ENCODE results near the gene DAND5. TPM values are rescaled to one million over a fixed set of nuclear protein-coding genes. Genes with fewer than 3 reads are reported as not detected.

The DAND5 gene
- total and polyA plus RNA-seq, 2 of the 13 experiments (the other 11 are each of a cell fraction or from before 2014, with no cell fraction given), result 0.04 TPM; not detected in 1

DNA sequence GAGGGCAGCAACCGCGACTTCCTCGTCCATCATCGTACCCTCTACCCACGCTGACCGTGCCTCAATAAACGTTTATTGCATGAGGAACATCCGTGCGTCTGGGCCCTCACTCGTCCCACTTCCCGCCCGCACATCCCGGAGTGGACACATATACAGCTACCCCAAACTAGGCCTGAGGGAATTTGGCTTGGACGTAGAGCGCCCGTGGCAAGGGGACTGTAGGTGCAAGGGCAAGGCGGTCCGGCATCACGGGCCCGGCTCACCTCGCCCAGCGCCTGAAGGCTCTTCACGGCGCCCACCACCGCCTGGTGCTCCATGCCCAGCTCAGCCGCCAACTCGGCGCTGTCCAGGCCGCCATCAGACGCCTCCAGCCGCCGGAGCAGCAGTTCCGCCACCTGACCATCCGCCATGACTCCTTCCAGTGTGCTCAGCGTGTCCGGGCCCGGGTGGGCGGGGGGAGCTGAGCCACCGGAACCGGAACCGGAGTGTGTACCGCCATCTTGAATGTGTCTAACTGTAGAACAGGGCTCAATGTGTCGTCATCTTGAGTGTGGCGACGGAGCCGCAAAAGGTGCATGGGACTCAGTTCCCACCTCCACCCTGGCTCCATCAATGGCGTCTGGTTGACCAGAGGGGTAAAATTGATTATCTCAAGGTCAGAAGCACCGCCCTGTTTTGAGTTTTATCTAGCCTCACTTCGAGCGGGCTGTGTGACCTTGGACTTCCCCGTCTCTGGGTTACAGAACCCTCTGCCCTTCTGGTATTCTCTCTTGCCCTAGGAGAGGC is 35.9 kb upstream of the DAND5 start, which contains the start of gene FARSA (continued):
- TF ChIP-seq, protein P1, sequence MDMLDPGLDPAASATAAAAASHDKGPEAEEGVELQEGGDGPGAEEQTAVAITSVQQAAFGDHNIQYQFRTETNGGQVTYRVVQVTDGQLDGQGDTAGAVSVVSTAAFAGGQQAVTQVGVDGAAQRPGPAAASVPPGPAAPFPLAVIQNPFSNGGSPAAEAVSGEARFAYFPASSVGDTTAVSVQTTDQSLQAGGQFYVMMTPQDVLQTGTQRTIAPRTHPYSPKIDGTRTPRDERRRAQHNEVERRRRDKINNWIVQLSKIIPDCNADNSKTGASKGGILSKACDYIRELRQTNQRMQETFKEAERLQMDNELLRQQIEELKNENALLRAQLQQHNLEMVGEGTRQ (IDR thresholded peaks at IDR 0.05; ENCODE audit: low read depth, low read length), result no peak
- TF ChIP-seq, protein P1 (CRISPR knock-in tag; IDR thresholded peaks at IDR 0.05; ENCODE audit: borderline replicate concordance), result peak; percentile 46; the same call in 1 of the 2 replicates
- TF ChIP-seq ESRRA (CRISPR knock-in tag; IDR thresholded peaks at IDR 0.05; ENCODE audit: low read depth), result peak; percentile 66
- peak; percentile 93 for TF ChIP-seq KAT7 (CRISPR knock-in tag; IDR thresholded peaks at IDR 0.05; ENCODE audit: borderline replicate concordance)
- TF ChIP-seq, protein P2, sequence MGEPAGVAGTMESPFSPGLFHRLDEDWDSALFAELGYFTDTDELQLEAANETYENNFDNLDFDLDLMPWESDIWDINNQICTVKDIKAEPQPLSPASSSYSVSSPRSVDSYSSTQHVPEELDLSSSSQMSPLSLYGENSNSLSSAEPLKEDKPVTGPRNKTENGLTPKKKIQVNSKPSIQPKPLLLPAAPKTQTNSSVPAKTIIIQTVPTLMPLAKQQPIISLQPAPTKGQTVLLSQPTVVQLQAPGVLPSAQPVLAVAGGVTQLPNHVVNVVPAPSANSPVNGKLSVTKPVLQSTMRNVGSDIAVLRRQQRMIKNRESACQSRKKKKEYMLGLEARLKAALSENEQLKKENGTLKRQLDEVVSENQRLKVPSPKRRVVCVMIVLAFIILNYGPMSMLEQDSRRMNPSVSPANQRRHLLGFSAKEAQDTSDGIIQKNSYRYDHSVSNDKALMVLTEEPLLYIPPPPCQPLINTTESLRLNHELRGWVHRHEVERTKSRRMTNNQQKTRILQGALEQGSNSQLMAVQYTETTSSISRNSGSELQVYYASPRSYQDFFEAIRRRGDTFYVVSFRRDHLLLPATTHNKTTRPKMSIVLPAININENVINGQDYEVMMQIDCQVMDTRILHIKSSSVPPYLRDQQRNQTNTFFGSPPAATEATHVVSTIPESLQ (CRISPR knock-in tag; conservative IDR thresholded peaks at IDR 0.05), result no peak
- TF ChIP-seq, protein P3, sequence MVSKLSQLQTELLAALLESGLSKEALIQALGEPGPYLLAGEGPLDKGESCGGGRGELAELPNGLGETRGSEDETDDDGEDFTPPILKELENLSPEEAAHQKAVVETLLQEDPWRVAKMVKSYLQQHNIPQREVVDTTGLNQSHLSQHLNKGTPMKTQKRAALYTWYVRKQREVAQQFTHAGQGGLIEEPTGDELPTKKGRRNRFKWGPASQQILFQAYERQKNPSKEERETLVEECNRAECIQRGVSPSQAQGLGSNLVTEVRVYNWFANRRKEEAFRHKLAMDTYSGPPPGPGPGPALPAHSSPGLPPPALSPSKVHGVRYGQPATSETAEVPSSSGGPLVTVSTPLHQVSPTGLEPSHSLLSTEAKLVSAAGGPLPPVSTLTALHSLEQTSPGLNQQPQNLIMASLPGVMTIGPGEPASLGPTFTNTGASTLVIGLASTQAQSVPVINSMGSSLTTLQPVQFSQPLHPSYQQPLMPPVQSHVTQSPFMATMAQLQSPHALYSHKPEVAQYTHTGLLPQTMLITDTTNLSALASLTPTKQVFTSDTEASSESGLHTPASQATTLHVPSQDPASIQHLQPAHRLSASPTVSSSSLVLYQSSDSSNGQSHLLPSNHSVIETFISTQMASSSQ (IDR thresholded peaks at IDR 0.05; ENCODE audit: low read depth), result no peak
- TF ChIP-seq, protein P3 (CRISPR knock-in tag; IDR thresholded peaks at IDR 0.05; ENCODE audit: borderline replicate concordance), result 0 out of 2 replicates have a peak, but pooled peaks have one; percentile 34
- TF ChIP-seq ZFP1 (CRISPR knock-in tag; IDR thresholded peaks at IDR 0.05), result peak; percentile 69
- TF ChIP-seq KLF12 (CRISPR knock-in tag; IDR thresholded peaks at IDR 0.05; ENCODE audit: borderline replicate concordance), result no peak
- TF ChIP-seq CC2D1A (CRISPR knock-in tag; IDR thresholded peaks at IDR 0.05), result no peak
- peak; percentile 70; the same call in 1 of the 2 replicates for TF ChIP-seq MEF2D (CRISPR knock-in tag; IDR thresholded peaks at IDR 0.05)
- TF ChIP-seq, protein P4, sequence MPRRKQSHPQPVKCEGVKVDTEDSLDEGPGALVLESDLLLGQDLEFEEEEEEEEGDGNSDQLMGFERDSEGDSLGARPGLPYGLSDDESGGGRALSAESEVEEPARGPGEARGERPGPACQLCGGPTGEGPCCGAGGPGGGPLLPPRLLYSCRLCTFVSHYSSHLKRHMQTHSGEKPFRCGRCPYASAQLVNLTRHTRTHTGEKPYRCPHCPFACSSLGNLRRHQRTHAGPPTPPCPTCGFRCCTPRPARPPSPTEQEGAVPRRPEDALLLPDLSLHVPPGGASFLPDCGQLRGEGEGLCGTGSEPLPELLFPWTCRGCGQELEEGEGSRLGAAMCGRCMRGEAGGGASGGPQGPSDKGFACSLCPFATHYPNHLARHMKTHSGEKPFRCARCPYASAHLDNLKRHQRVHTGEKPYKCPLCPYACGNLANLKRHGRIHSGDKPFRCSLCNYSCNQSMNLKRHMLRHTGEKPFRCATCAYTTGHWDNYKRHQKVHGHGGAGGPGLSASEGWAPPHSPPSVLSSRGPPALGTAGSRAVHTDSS (CRISPR knock-in tag; conservative IDR thresholded peaks at IDR 0.05), result no peak
- TF ChIP-seq ZNF724P (CRISPR knock-in tag; IDR thresholded peaks at IDR 0.05; ENCODE audit: borderline replicate concordance), result peak; percentile 68; the same call in 1 of the 2 replicates
- TF ChIP-seq SIN3A (IDR thresholded peaks at IDR 0.05; ENCODE audit: borderline replicate concordance, low read depth, low read length), result peak; percentile 87; the same call in 1 of the 2 replicates

All from HepG2 (cell line).